ENCODE measurements around the gene IGBP1.

DNA sequence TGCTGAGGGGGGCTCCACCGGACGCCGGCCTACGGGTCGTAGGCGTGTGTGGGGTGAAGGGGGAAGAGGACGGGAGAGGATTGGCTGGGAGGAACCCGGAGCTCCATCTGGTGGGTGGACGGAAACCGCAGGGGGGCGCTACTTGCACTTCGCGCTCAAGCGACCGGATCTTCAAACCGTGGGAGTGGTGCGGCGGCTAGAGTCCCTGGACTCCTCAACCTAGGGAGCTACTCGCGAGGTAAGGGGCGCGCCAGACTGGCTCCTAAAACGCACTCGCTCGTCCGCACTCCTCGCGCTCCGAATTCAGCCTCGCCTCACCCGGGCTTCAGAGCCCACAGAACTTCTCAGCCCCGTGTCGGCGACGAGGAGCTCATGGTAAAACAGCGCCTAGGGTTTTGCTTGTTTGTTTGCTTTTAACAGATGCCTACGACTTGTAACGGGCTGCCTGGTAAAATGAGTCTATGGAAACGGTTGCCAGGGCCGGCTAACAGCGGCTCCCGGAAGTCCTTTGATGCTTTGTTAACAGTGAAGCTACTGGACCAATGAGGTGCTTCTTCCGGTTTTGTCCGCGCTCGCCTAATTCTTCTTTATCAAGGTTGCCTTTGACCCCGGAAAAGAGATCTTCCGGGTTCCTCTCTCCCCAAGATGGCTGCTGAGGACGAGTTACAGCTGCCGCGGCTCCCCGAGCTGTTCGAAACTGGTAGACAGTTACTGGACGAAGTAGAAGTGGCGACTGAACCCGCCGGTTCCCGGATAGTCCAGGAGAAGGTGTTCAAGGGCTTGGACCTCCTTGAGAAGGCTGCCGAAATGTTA lies at the start of gene IGBP1:
- TF ChIP-seq, protein P1, sequence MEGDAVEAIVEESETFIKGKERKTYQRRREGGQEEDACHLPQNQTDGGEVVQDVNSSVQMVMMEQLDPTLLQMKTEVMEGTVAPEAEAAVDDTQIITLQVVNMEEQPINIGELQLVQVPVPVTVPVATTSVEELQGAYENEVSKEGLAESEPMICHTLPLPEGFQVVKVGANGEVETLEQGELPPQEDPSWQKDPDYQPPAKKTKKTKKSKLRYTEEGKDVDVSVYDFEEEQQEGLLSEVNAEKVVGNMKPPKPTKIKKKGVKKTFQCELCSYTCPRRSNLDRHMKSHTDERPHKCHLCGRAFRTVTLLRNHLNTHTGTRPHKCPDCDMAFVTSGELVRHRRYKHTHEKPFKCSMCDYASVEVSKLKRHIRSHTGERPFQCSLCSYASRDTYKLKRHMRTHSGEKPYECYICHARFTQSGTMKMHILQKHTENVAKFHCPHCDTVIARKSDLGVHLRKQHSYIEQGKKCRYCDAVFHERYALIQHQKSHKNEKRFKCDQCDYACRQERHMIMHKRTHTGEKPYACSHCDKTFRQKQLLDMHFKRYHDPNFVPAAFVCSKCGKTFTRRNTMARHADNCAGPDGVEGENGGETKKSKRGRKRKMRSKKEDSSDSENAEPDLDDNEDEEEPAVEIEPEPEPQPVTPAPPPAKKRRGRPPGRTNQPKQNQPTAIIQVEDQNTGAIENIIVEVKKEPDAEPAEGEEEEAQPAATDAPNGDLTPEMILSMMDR (IDR thresholded peaks at IDR 0.05) = peak; percentile 37 to 56 (median 48)
- TF ChIP-seq POLR2A (IDR thresholded peaks at IDR 0.05) = no peak

Data from uterus (tissue), 2 donors.